Measurements from ENCODE around the gene FOXK1. TPM values are rescaled to one million over a fixed set of nuclear protein-coding genes. Genes with fewer than 3 reads are reported as not detected.
"Not testable (repeated sequence)": the region's sequence is repeated elsewhere in the genome, so short reads cannot be mapped to it uniquely, and the experiment has no call there.

Gene FOXK1
- total and polyA plus RNA-seq, 8 donors = 3.9 to 20.6 (median 15.5) TPM

- 51 to 55% methylated on average over 43 to 50 of the region's 50 CpGs for WGBS, 2 donors
- Histone ChIP-seq H3K27me3 (no peaks in the 10 kb centered on the region), H3K36me3 (peaks cover 0 to 30% (median 11%) of the 10 kb centered on the region in 3 donors), H3K4me3 (peak overlapping the region in 3 of 4 donors; percentile 25 to 51 (median 31)), H3K27ac (no peak overlapping the region), H3K9me3 (no peaks in the 10 kb centered on the region), H3K4me1 (peaks cover 0 to 3% (median 0%) of the 10 kb centered on the region in 3 donors)
- intact Hi-C loops (cut with DNase I) = no loop called here
- DNase-seq (peak; percentile 59 to 91 (median 76)), FAIRE-seq (no peak), ATAC-seq (peak; percentile 66 to 93 (median 87))
- peak; percentile 50 to 79 (median 68) for TF ChIP-seq CTCF (IDR thresholded peaks at IDR 0.05)
These were observed 109.8 kb downstream of the FOXK1 start for GRCh38 chr7:4791738-4792536.

GRCh38 chr7:4792537-4793126 lies 110.5 kb downstream of the FOXK1 start:
- H3K27ac ChIP-seq = no peak overlapping the region

GRCh38 chr7:4793385-4793993 lies 111.4 kb downstream of the FOXK1 start:
- intact Hi-C loops (cut with DNase I); DNase-seq: not testable (repeated sequence)
- peaks cover 0 to 18% (median 0%) of the 10 kb centered on the region in 3 donors for H3K36me3 ChIP-seq

More at GRCh38 chr7:4792537-4793126, 110.5 kb downstream of the FOXK1 start:
- H3K4me3 ChIP-seq = peak overlapping the region in 3 of 4 donors; percentile 25 to 51 (median 31)
- TF ChIP-seq CTCF (IDR thresholded peaks at IDR 0.05) = no peak
- no peaks in the 10 kb centered on the region for H3K27me3 ChIP-seq
- ATAC-seq (peak; percentile 48 to 65 (median 58)), DNase-seq (peak in 2 of 6 donors; percentile 46 to 85), FAIRE-seq (no peak)
- H3K4me1 ChIP-seq = peaks cover 0 to 3% (median 0%) of the 10 kb centered on the region in 3 donors
- WGBS, 2 donors = 38 to 40% methylated on average over 45 to 47 of the region's 47 CpGs
- intact Hi-C loops (cut with DNase I) = no loop called here
- H3K9me3 ChIP-seq = no peaks in the 10 kb centered on the region
- H3K36me3 ChIP-seq = peaks cover 0 to 25% (median 6%) of the 10 kb centered on the region in 3 donors

GRCh38 chr7:4794171-4794570 lies 112.1 kb downstream of the FOXK1 start:
- H3K27ac ChIP-seq; H3K27me3 ChIP-seq; H3K9me3 ChIP-seq; H3K4me1 ChIP-seq; ATAC-seq; H3K4me3 ChIP-seq; DNase-seq; FAIRE-seq; intact Hi-C loops (cut with DNase I): not testable (repeated sequence)
- WGBS, 2 donors = 87 to 88% methylated on average over 11 to 14 of the region's 14 CpGs
- peaks cover 0 to 14% (median 0%) of the 10 kb centered on the region in 3 donors for H3K36me3 ChIP-seq

More at GRCh38 chr7:4793385-4793993, 111.4 kb downstream of the FOXK1 start:
- 93 to 95% methylated on average over 19 to 30 of the region's 30 CpGs for WGBS, 2 donors
- H3K9me3 ChIP-seq, FAIRE-seq, H3K27me3 ChIP-seq, H3K4me1 ChIP-seq, H3K27ac ChIP-seq, ATAC-seq, H3K4me3 ChIP-seq: not testable (repeated sequence)

- TF ChIP-seq CTCF (IDR thresholded peaks at IDR 0.05) = no peak
- no peak for FAIRE-seq
- peaks cover 0 to 3% (median 0%) of the 10 kb centered on the region in 3 donors for H3K4me1 ChIP-seq
- no peak overlapping the region for H3K4me3 ChIP-seq
- no peak overlapping the region for H3K27ac ChIP-seq
- peaks cover 0 to 14% (median 0%) of the 10 kb centered on the region in 3 donors for H3K36me3 ChIP-seq
- ATAC-seq = no peak
- WGBS, 2 donors = 81 to 85% methylated on average over 24 of the region's 24 CpGs
- H3K27me3 ChIP-seq = no peaks in the 10 kb centered on the region
- H3K9me3 ChIP-seq = no peaks in the 10 kb centered on the region
- no peak for DNase-seq
- intact Hi-C loops (cut with DNase I) = loop anchor here in 1 of 3 donors (5.0 kb wide), 1 partner anchor 288 kb away; no protein-coding TSS in a partner anchor
These were observed 112.7 kb downstream of the FOXK1 start for GRCh38 chr7:4794591-4795350.
